Fibroblast of villous mesenchyme (primary cell): ENCODE results near the gene WFDC9. TPM values are rescaled to one million over a fixed set of nuclear protein-coding genes. Genes with fewer than 3 reads are reported as not detected.
A peak's percentile ranks its signal among the peaks of the same experiment; 100 is the strongest.
"Not testable (repeated sequence)": the region's sequence is repeated elsewhere in the genome, so short reads cannot be mapped to it uniquely, and the experiment has no call there.

Experiments
- DNase-seq: peaks from one replicate; pipeline ENCODE4 v3.0.0-alpha.2; 2010; ENCODE audit warnings: low read depth
- H3K4me3 ChIP-seq: 2 replicates; pipeline ENCODE4 v1.5.1; 2011; ENCODE audit warnings: low read depth, mild to moderate bottlenecking, low read length
- total RNA-seq: library from RNA; depleted of rRNA; stranded (reverse); fragments of >200 nt; gene quantifications from 2 replicates; pipeline ENCODE4 v1.2.3, GENCODE V29; 2012
- TF ChIP-seq, protein P1 (sequence below): IDR thresholded peaks from 2 replicates; pipeline ENCODE4 v1.5.1; 2012; ENCODE audit warnings: low read depth, mild to moderate bottlenecking, low read length; ENCODE audit not compliant: insufficient read depth

Gene WFDC9
- total RNA-seq, 1 donor: not detected

DNA sequence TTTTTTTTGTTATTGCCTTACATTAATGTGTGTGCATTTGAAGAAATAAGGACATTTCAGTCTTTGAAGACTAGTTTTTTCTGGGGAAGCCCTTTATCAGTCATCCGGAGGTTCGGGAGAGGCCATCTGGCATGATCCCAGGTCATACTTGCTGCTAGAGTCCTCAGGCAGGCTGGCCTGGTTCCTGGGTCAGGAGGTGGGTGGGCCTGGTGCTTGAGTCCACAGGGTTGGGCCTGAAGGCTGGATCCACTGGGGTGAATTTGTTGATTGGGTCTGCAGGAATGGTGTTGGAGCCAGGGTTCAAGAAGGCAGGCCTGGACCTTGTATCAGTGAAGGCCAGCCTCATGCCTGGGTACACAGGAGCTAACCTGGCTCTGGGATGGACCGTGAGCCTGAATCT lies 15.8 kb upstream of the WFDC9 start:
- no peak for DNase-seq
- H3K4me3 ChIP-seq: no peak overlapping the region
- TF ChIP-seq, protein P1, sequence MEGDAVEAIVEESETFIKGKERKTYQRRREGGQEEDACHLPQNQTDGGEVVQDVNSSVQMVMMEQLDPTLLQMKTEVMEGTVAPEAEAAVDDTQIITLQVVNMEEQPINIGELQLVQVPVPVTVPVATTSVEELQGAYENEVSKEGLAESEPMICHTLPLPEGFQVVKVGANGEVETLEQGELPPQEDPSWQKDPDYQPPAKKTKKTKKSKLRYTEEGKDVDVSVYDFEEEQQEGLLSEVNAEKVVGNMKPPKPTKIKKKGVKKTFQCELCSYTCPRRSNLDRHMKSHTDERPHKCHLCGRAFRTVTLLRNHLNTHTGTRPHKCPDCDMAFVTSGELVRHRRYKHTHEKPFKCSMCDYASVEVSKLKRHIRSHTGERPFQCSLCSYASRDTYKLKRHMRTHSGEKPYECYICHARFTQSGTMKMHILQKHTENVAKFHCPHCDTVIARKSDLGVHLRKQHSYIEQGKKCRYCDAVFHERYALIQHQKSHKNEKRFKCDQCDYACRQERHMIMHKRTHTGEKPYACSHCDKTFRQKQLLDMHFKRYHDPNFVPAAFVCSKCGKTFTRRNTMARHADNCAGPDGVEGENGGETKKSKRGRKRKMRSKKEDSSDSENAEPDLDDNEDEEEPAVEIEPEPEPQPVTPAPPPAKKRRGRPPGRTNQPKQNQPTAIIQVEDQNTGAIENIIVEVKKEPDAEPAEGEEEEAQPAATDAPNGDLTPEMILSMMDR: no peak

DNA sequence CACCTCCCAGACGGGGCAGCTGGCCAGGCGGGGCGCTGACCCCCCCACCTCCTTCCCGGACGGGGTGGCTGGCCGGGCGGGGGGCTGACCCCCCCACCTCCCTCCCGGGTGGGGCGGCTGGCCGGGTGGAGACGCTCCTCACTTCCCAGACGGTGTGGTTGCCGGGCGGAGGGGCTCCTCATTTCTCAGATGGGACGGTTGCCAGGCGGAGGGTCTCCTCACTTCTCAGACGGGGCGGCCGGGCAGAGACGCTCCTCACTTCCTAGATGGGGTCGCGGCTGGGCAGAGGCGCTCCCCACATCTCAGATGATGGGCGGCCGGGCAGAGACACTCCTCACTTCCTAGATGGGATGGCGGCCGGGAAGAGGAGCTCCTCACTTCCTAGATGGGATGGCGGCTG lies 14.8 kb upstream of the WFDC9 start:
- not testable (repeated sequence) for DNase-seq, H3K4me3 ChIP-seq

DNA sequence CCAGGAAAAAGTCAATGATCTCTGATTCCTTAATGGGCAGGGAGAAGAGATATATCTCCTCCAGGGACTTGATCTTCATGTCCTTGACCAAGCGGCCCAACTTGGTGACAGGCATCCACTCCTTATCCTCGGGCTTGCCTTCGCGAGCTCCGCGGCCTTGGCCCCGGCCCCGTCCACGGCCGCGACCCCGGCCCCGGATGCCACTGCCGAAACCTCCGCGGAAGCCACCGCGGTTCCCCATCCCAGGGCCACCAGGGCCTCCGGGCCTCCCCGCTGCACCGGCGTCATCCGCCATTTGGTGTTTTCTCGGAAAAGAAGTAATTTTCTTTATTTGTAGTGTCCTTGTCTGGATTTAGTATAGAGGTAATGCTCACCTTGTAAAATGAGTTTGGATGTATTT lies 10.0 kb upstream of the WFDC9 start:
- not testable (repeated sequence) for DNase-seq, H3K4me3 ChIP-seq

DNA sequence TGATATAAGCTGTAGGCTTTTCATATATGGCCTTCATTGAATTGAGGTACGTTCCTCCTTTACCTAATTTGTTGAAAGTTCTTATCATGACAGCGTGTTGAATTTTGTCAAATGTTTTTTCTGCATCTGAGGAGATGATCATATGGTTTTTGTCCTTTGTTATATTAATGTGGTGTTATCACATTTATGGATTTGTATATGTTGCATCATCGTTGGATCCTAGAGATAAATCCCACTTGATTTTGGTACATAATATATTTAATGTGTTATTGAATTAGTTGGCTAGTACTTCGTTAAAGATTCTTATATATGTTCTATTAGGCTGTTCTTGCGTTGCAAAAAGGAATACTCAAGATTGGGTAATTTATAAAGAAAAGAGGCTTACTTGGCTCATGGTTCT lies 8.6 kb upstream of the WFDC9 start:
- H3K4me3 ChIP-seq: no peak overlapping the region
- no peak for DNase-seq
- TF ChIP-seq, protein P1: no peak

DNA sequence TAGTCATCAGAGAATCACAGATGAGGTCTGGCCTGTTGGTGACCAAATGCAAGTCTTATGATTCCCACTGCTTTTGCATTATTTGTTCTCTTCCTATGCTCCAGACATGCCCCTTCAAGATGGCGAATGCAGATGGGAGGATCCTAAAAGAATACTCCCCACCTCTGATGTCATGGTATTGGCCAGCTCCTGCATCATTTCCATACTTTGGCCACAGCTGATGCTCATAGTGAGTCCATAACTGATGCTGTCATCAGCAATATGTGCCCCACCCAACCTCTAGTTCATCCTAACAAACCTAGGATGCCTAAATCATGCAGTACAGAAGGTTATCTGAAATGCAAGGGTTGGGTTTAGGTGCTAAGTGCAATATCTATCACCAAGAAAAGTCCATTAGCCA lies 5.4 kb upstream of the WFDC9 start:
- TF ChIP-seq, protein P1: no peak
- DNase-seq: no peak
- H3K4me3 ChIP-seq: no peak overlapping the region

DNA sequence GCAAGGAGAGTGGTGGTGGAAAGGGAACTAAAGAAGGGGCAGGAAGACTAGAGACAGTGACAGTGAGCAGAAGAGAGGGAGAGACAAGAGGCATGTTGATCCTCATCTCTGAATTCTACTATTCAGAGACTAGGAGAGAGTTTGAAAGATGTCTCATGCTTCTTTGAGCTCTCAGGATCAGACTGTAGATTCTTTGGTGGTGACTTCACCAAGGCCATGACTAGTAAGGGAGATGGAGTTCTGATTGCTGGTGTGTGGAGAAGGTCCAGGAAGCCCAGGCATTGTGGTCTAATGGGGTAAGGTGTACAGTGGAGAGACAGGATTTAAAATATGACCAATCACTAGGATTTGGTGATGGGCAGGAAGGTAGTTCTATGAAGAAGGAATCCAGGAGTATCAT lies 713 bp downstream of the WFDC9 start:
- no peak overlapping the region for H3K4me3 ChIP-seq
- TF ChIP-seq, protein P1: no peak
- DNase-seq: no peak

DNA sequence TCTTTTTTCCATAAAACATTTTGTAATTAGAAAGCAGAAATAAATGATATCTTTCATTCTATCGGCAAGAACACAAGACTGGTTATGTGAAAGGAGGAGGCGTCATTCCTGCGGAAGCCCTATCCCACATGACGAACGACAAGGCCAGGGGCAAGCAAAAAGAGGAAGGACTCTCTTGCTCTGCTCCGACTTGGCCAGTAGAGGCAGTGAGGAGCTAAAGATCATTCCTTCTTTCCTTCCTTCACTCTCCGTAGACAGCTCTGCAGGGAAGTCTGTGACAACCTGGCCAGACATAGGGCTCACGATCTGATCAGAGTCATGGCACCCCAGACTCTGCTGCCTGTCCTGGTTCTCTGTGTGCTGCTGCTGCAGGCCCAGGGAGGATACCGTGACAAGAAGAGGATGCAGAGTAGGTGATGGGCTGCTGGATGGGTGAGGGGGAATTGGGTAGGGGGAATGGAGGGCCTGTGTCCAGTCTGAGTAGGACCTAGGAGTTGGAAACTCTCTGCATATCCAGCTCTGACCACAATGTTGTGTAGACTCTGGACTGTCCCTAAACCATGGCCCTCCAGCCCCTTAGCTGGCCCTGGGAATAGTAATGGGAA lies 1.5 kb downstream of the WFDC9 start, which contains the start of gene WFDC10A:
Gene WFDC10A, plus strand, starts transcription at position 244 of the 605 bp plus-strand sequence. Its CDS starts 75 bp downstream, at position 319.
- no peak within 1 kb of the TSS for H3K4me3 ChIP-seq
- TF ChIP-seq, protein P1: peak; percentile 88
- peak; percentile 58 for DNase-seq

DNA sequence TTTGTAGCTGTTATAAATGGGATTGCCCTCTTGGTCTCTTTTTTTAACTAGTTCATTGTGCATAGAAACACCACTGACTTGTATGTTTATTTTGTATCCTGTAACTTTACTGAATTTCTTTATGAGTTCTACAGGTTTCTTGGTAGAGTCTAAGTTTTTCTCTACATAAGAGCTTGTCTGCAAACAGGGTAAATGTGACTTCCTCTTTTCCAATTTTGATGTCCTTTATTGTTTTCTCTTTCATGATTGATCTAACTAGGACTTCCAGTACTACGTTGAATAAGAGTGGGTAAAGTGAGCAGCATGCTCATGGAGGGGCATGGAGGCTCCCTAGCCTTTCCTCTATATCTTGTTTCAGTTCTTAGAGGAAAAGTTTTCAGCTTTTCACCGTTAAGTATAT lies 4.5 kb downstream of the WFDC9 start:
- no peak overlapping the region for H3K4me3 ChIP-seq
- TF ChIP-seq, protein P1: no peak
- DNase-seq: no peak
